ENCODE data around the gene MMP20. TPM values are rescaled to one million over a fixed set of nuclear protein-coding genes. Genes with fewer than 3 reads are reported as not detected.
A peak's percentile ranks its signal among the peaks of the same experiment; 100 is the strongest.

Gene MMP20
- total and polyA plus RNA-seq, 2 of the 13 experiments (the other 11 are each of a cell fraction or from before 2014, with no cell fraction given), result 0.05 TPM; not detected in 1

- TF ChIP-seq HNF4G (IDR thresholded peaks at IDR 0.05; ENCODE audit: borderline replicate concordance, low read depth, low read length) (no peak), HNF4G (CRISPR knock-in tag; IDR thresholded peaks at IDR 0.05; ENCODE audit: borderline replicate concordance, low read depth) (no peak), SNAPC4 (CRISPR knock-in tag; IDR thresholded peaks at IDR 0.05) (no peak), SNRNP70 (IDR thresholded peaks at IDR 0.05; ENCODE audit: low read depth, low read length) (no peak), RXRA (CRISPR knock-in tag; IDR thresholded peaks at IDR 0.05) (no peak; the same call in 1 of the 2 replicates), NFE2 (CRISPR knock-in tag; IDR thresholded peaks at IDR 0.05) (no peak), ZMYM4 (CRISPR knock-in tag; IDR thresholded peaks at IDR 0.05) (peak; percentile 36; the same call in 1 of the 2 replicates), MAFK (conservative IDR thresholded peaks at IDR 0.05 in 1 of 2, IDR thresholded peaks at IDR 0.05 in 1 of 2; ENCODE audit: low read length in 2 of 2) (no peak), MTERF4 (CRISPR knock-in tag; IDR thresholded peaks at IDR 0.05) (no peak), KAT8 (CRISPR knock-in tag; IDR thresholded peaks at IDR 0.05) (peak; percentile 51; the same call in 1 of the 2 replicates), HDAC2 (CRISPR knock-in tag; IDR thresholded peaks at IDR 0.05) (peak; percentile 69; the same call in 1 of the 2 replicates), PRPF4 (IDR thresholded peaks at IDR 0.05; ENCODE audit: low read depth, low read length, poor library complexity, severe bottlenecking) (no peak), KDM6A (CRISPR knock-in tag; IDR thresholded peaks at IDR 0.05; ENCODE audit: low read depth) (no peak), ATF4 (CRISPR knock-in tag; IDR thresholded peaks at IDR 0.05) (no peak)
- TF ChIP-seq, protein P1, sequence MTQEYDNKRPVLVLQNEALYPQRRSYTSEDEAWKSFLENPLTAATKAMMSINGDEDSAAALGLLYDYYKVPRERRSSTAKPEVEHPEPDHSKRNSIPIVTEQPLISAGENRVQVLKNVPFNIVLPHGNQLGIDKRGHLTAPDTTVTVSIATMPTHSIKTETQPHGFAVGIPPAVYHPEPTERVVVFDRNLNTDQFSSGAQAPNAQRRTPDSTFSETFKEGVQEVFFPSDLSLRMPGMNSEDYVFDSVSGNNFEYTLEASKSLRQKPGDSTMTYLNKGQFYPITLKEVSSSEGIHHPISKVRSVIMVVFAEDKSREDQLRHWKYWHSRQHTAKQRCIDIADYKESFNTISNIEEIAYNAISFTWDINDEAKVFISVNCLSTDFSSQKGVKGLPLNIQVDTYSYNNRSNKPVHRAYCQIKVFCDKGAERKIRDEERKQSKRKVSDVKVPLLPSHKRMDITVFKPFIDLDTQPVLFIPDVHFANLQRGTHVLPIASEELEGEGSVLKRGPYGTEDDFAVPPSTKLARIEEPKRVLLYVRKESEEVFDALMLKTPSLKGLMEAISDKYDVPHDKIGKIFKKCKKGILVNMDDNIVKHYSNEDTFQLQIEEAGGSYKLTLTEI (CRISPR knock-in tag; conservative IDR thresholded peaks at IDR 0.05), result no peak
- TF ChIP-seq, protein P2, sequence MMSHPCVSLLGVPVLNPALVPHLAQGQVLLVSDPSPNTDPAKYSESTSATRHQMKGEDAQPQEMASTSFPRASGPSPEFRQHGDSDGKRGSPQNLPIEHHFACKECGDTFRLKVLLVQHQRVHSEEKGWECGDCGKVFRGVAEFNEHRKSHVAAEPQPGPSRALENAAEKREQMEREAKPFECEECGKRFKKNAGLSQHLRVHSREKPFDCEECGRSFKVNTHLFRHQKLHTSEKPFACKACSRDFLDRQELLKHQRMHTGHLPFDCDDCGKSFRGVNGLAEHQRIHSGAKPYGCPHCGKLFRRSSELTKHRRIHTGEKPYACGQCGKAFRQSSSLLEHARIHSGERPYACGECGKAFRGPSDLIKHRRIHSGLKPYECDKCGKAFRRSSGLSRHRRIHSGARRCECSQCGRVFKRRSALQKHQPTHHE (CRISPR knock-in tag; IDR thresholded peaks at IDR 0.05; ENCODE audit: borderline replicate concordance), result no peak
- TF ChIP-seq, protein P3, sequence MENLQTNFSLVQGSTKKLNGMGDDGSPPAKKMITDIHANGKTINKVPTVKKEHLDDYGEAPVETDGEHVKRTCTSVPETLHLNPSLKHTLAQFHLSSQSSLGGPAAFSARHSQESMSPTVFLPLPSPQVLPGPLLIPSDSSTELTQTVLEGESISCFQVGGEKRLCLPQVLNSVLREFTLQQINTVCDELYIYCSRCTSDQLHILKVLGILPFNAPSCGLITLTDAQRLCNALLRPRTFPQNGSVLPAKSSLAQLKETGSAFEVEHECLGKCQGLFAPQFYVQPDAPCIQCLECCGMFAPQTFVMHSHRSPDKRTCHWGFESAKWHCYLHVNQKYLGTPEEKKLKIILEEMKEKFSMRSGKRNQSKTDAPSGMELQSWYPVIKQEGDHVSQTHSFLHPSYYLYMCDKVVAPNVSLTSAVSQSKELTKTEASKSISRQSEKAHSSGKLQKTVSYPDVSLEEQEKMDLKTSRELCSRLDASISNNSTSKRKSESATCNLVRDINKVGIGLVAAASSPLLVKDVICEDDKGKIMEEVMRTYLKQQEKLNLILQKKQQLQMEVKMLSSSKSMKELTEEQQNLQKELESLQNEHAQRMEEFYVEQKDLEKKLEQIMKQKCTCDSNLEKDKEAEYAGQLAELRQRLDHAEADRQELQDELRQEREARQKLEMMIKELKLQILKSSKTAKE (CRISPR knock-in tag; IDR thresholded peaks at IDR 0.05; ENCODE audit: borderline replicate concordance), result no peak
Observed at GRCh38 chr11:102603091-102603490, 22.0 kb downstream of the MMP20 start (continued).

All from HepG2 (cell line).